NCI-H1436 (cell line): Measurements from ENCODE around the gene GOLGA7B.
"Not testable (repeated sequence)": the region's sequence is repeated elsewhere in the genome, so short reads cannot be mapped to it uniquely, and the experiment has no call there.

Experiments used
- DNase-seq: peaks from one replicate; lab custom pipeline; 2025; lab: John Stamatoyannopoulos, UW

GOLGA7B gene

GRCh38 chr10:97831259-97831658 is 18.4 kb upstream of the GOLGA7B start:
- DNase-seq, result no peak

GRCh38 chr10:97836446-97836845 is 13.2 kb upstream of the GOLGA7B start:
- DNase-seq, result no peak

- DNase-seq, result no peak
Observed at GRCh38 chr10:97838091-97838490, 11.6 kb upstream of the GOLGA7B start.

- DNase-seq, result not testable (repeated sequence)
Observed at GRCh38 chr10:97841166-97841565, 8.5 kb upstream of the GOLGA7B start.

- not testable (repeated sequence) for DNase-seq
Observed at GRCh38 chr10:97842114-97842513, 7.5 kb upstream of the GOLGA7B start.

- DNase-seq, result no peak
Observed at GRCh38 chr10:97842656-97843280, 6.9 kb upstream of the GOLGA7B start.

GRCh38 chr10:97843281-97843671 is 6.4 kb upstream of the GOLGA7B start:
- peak; percentile 5 for DNase-seq

- not testable (repeated sequence) for DNase-seq
Observed at GRCh38 chr10:97843972-97844371, 5.7 kb upstream of the GOLGA7B start.

- no peak for DNase-seq
Observed at GRCh38 chr10:97844678-97845077, 5.0 kb upstream of the GOLGA7B start.

GRCh38 chr10:97849103-97849686 is 448 bp upstream of the GOLGA7B start:
- peak; percentile 23 for DNase-seq

GRCh38 chr10:97850446-97850845 is 803 bp downstream of the GOLGA7B start:
- DNase-seq, result no peak

GRCh38 chr10:97851341-97852001 is 1.8 kb downstream of the GOLGA7B start:
- peak; percentile 41 for DNase-seq

GRCh38 chr10:97852277-97852676 is 2.6 kb downstream of the GOLGA7B start:
- DNase-seq, result no peak

GRCh38 chr10:97852840-97853405 is 3.3 kb downstream of the GOLGA7B start:
- DNase-seq, result no peak

- DNase-seq, result no peak
Observed at GRCh38 chr10:97854743-97855142, 5.1 kb downstream of the GOLGA7B start.

GRCh38 chr10:97858001-97858439 is 8.4 kb downstream of the GOLGA7B start:
- no peak for DNase-seq

GRCh38 chr10:97861097-97861750 is 11.6 kb downstream of the GOLGA7B start:
- no peak for DNase-seq

- DNase-seq, result no peak
Observed at GRCh38 chr10:97861924-97862323, 12.3 kb downstream of the GOLGA7B start.

- no peak for DNase-seq
Observed at GRCh38 chr10:97863808-97864207, 14.2 kb downstream of the GOLGA7B start.

GRCh38 chr10:97865488-97865887 is 15.8 kb downstream of the GOLGA7B start:
- DNase-seq, result no peak

- no peak for DNase-seq
Observed at GRCh38 chr10:97866524-97867219, 17.0 kb downstream of the GOLGA7B start.
